ENCODE data around the gene MAMDC2.

MAMDC2 gene

DNA sequence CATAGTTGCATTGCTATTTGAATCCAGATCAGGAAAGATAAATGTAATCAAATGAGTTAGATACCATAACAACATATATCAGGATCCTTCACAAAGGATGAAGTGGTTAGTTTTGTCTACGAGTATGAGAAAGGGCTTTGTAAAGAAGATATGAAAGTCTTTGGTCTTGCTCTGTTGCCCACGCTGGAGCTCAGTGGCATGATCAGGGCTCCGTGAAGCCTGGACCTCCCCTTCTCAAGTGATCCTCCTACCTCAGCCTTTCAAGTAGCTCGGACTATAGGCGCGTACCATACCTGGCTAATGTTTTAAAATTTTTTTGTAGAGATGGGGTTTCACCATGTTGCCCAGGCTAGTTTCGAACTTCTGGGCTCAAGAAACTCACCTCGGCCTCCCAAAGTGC, 217.0 kb downstream of the MAMDC2 start:
- H3K36me3 ChIP-seq (ENCODE audit: control insufficient read depth in 1 of 2, insufficient read depth in 2 of 2, low read depth in 1 of 2, low read length in 2 of 2), result peaks cover 4 to 34% of the 10 kb centered on the region in 2 experiments
- H3K4ac ChIP-seq (ENCODE audit: low read depth in 1 of 2, low read length in 2 of 2), result no peak overlapping the region
- no peak overlapping the region for H3K14ac ChIP-seq (ENCODE audit: low read length in 2 of 2)
- peak overlapping the region; percentile 64 for H3K4me2 ChIP-seq (ENCODE audit: low read length, poor library complexity, severe bottlenecking)
- WGBS, result 95% methylated on average over 8 of the region's 8 CpGs
- peaks cover 8% of the 10 kb centered on the region for H3K79me1 ChIP-seq (replicated peaks; ENCODE audit: low read length, poor library complexity, severe bottlenecking)
- H4K8ac ChIP-seq (ENCODE audit: low read length), result no peak overlapping the region
- peaks cover 15% of the 10 kb centered on the region for H3K4me1 ChIP-seq (ENCODE audit: control insufficient read depth, insufficient read depth, low read depth, low read length)
- no peak overlapping the region for H2AK5ac ChIP-seq (ENCODE audit: low read length, severe bottlenecking)
- H2BK15ac ChIP-seq (ENCODE audit: low read depth, poor library complexity, severe bottlenecking), result no peak overlapping the region
- H2BK12ac ChIP-seq (ENCODE audit: low read length in 2 of 2), result no peak overlapping the region
- no peak overlapping the region for H4K91ac ChIP-seq (ENCODE audit: low read length)
- DNase-seq, result no peak
- no peak overlapping the region for H3K23ac ChIP-seq (ENCODE audit: low read length in 2 of 2)
- H3K27ac ChIP-seq (ENCODE audit: low read length, poor library complexity, severe bottlenecking), result no peak overlapping the region
- H2BK5ac ChIP-seq (ENCODE audit: low read depth, low read length, poor library complexity, severe bottlenecking), result no peak overlapping the region
- H2AFZ ChIP-seq (ENCODE audit: low read depth, low read length), result no peak overlapping the region
- no peaks in the 10 kb centered on the region for H3K27me3 ChIP-seq (ENCODE audit: control insufficient read depth in 1 of 2, insufficient read depth in 1 of 2, low read length in 2 of 2)
- H3K18ac ChIP-seq (ENCODE audit: low read depth in 1 of 2, low read length in 2 of 2), result no peak overlapping the region
- no peak overlapping the region for H3K9ac ChIP-seq (ENCODE audit: low read length)
- no peaks in the 10 kb centered on the region for H3K9me3 ChIP-seq (ENCODE audit: control insufficient read depth, low read length)
- H2BK120ac ChIP-seq (ENCODE audit: low read depth, low read length), result no peak overlapping the region
- H3K4me3 ChIP-seq (ENCODE audit: insufficient read depth in 1 of 2, low read depth in 1 of 2, low read length in 2 of 2), result peak overlapping the region in 1 of 2 experiments; percentile 97

DNA sequence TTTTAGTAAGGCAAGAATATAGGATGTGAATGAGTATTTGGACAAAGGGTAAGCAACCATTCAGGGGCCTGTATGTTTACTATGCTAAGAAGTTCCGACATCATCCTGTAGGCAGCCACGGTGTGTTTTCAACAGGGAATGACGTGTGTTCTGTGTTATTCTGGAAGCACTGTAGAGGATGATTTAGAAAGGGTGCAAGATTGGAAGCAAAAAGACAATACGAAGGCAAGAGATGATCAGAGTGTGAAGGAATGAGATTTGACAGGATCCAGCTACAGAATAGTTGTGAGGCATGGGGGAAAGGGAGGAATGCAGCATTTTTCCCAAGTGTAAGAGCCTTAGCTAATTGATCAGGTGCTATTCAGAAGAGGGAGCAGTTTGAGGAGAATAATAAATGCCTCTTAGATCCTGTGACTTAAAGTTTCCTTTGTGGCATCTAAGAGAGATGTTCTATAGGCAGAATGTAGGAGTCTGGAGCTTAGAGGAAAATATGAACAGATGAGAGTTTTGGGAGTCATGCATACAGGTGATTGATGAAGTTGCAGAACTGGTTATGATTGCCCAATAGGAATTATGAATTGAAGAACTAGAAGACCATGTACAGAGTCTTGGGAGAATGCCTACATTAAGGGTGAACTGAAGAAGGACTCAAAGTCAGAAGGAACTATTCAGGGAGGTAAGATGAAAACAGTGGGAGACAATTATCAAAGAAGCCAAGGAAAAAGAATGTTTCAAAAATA, 217.7 kb downstream of the MAMDC2 start:
- no peak overlapping the region for H3K4me3 ChIP-seq (ENCODE audit: insufficient read depth in 1 of 2, low read depth in 1 of 2, low read length in 2 of 2)
- H3K18ac ChIP-seq (ENCODE audit: low read depth in 1 of 2, low read length in 2 of 2), result no peak overlapping the region
- 85% methylated on average over 4 of the region's 4 CpGs for WGBS
- H3K4me2 ChIP-seq (ENCODE audit: low read length, poor library complexity, severe bottlenecking), result no peak overlapping the region
- H3K9ac ChIP-seq (ENCODE audit: low read length), result no peak overlapping the region
- H3K36me3 ChIP-seq (ENCODE audit: control insufficient read depth in 1 of 2, insufficient read depth in 2 of 2, low read depth in 1 of 2, low read length in 2 of 2), result peaks cover 4 to 41% of the 10 kb centered on the region in 2 experiments
- H2AFZ ChIP-seq (ENCODE audit: low read depth, low read length), result no peak overlapping the region
- no peak overlapping the region for H2BK5ac ChIP-seq (ENCODE audit: low read depth, low read length, poor library complexity, severe bottlenecking)
- no peak for DNase-seq
- peaks cover 8% of the 10 kb centered on the region for H3K79me1 ChIP-seq (replicated peaks; ENCODE audit: low read length, poor library complexity, severe bottlenecking)
- no peak overlapping the region for H2AK5ac ChIP-seq (ENCODE audit: low read length, severe bottlenecking)
- H3K4me1 ChIP-seq (ENCODE audit: control insufficient read depth, insufficient read depth, low read depth, low read length), result peaks cover 15% of the 10 kb centered on the region
- no peak overlapping the region for H3K4ac ChIP-seq (ENCODE audit: low read depth in 1 of 2, low read length in 2 of 2)
- H3K14ac ChIP-seq (ENCODE audit: low read length in 2 of 2), result no peak overlapping the region
- H2BK15ac ChIP-seq (ENCODE audit: low read depth, poor library complexity, severe bottlenecking), result no peak overlapping the region
- no peak overlapping the region for H2BK12ac ChIP-seq (ENCODE audit: low read length in 2 of 2)
- no peaks in the 10 kb centered on the region for H3K9me3 ChIP-seq (ENCODE audit: control insufficient read depth, low read length)
- H4K8ac ChIP-seq (ENCODE audit: low read length), result no peak overlapping the region
- no peak overlapping the region for H3K27ac ChIP-seq (ENCODE audit: low read length, poor library complexity, severe bottlenecking)
- no peaks in the 10 kb centered on the region for H3K27me3 ChIP-seq (ENCODE audit: control insufficient read depth in 1 of 2, insufficient read depth in 1 of 2, low read length in 2 of 2)
- no peak overlapping the region for H3K23ac ChIP-seq (ENCODE audit: low read length in 2 of 2)
- no peak overlapping the region for H4K91ac ChIP-seq (ENCODE audit: low read length)
- H2BK120ac ChIP-seq (ENCODE audit: low read depth, low read length), result no peak overlapping the region

DNA sequence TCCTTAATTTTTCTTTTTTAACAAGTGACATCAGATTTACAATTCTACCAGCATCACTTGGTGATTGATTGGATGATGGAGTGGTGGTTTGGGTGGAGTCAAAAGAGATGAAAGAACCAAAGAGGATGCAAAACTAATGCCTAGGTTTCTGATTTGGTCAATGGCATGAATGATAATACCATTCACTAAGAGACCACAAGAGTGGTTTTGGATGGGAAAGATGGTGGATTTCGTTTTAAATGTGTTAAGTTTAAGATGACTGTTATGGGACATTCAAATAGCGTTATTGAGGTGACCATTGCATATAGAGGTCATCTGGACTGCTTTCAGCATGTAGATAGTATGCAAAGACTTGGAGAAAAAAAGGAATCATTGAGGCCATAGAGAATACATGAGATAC, 218.7 kb downstream of the MAMDC2 start:
- H2AFZ ChIP-seq (ENCODE audit: low read depth, low read length), result no peak overlapping the region
- H3K27ac ChIP-seq (ENCODE audit: low read length, poor library complexity, severe bottlenecking), result no peak overlapping the region
- H3K36me3 ChIP-seq (ENCODE audit: control insufficient read depth in 1 of 2, insufficient read depth in 2 of 2, low read depth in 1 of 2, low read length in 2 of 2), result peaks cover 4 to 52% of the 10 kb centered on the region in 2 experiments
- 95% methylated on average over 2 of the region's 2 CpGs for WGBS
- no peak for DNase-seq
- no peak overlapping the region for H2BK12ac ChIP-seq (ENCODE audit: low read length in 2 of 2)
- peaks cover 10% of the 10 kb centered on the region for H3K4me1 ChIP-seq (ENCODE audit: control insufficient read depth, insufficient read depth, low read depth, low read length)
- H4K8ac ChIP-seq (ENCODE audit: low read length), result no peak overlapping the region
- H3K18ac ChIP-seq (ENCODE audit: low read depth in 1 of 2, low read length in 2 of 2), result no peak overlapping the region
- no peak overlapping the region for H2AK5ac ChIP-seq (ENCODE audit: low read length, severe bottlenecking)
- no peak overlapping the region for H3K4me3 ChIP-seq (ENCODE audit: insufficient read depth in 1 of 2, low read depth in 1 of 2, low read length in 2 of 2)
- no peak overlapping the region for H3K4me2 ChIP-seq (ENCODE audit: low read length, poor library complexity, severe bottlenecking)
- no peak overlapping the region for H3K14ac ChIP-seq (ENCODE audit: low read length in 2 of 2)
- peaks cover 6% of the 10 kb centered on the region for H3K79me1 ChIP-seq (replicated peaks; ENCODE audit: low read length, poor library complexity, severe bottlenecking)
- H3K9me3 ChIP-seq (ENCODE audit: control insufficient read depth, low read length), result no peaks in the 10 kb centered on the region
- no peak overlapping the region for H3K23ac ChIP-seq (ENCODE audit: low read length in 2 of 2)
- H3K4ac ChIP-seq (ENCODE audit: low read depth in 1 of 2, low read length in 2 of 2), result no peak overlapping the region
- H3K27me3 ChIP-seq (ENCODE audit: control insufficient read depth in 1 of 2, insufficient read depth in 1 of 2, low read length in 2 of 2), result no peaks in the 10 kb centered on the region
- no peak overlapping the region for H4K91ac ChIP-seq (ENCODE audit: low read length)
- no peak overlapping the region for H2BK15ac ChIP-seq (ENCODE audit: low read depth, poor library complexity, severe bottlenecking)
- H2BK120ac ChIP-seq (ENCODE audit: low read depth, low read length), result no peak overlapping the region
- H2BK5ac ChIP-seq (ENCODE audit: low read depth, low read length, poor library complexity, severe bottlenecking), result no peak overlapping the region
- H3K9ac ChIP-seq (ENCODE audit: low read length), result no peak overlapping the region

DNA sequence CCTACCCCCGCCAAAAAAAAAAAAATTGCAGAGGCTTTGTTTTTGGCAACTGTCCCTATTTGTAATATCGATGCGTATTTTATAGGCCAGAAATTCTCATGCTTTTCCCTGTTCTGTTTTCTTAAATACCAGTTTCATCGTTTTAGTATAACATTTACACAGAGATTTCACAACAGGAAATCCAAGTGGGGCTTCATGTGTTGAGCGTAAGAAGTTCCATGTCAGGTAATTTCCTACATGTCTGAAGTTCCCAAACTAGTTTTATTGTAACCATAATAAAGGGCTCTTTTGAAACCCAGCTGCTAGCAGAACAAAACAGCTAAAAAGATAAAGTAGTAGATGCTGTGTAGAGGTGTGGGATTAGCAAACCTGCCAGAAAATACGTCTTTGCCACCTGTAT, 219.3 kb downstream of the MAMDC2 start:
- Histone ChIP-seq H3K14ac (ENCODE audit: low read length in 2 of 2) (peak overlapping the region in 1 of 2 experiments; percentile 41), H3K9ac (ENCODE audit: low read length) (peak overlapping the region; percentile 61), H3K27ac (ENCODE audit: low read length, poor library complexity, severe bottlenecking) (no peak overlapping the region), H2BK15ac (ENCODE audit: low read depth, poor library complexity, severe bottlenecking) (no peak overlapping the region), H3K4me1 (ENCODE audit: control insufficient read depth, insufficient read depth, low read depth, low read length) (peaks cover 10% of the 10 kb centered on the region), H2BK12ac (ENCODE audit: low read length in 2 of 2) (no peak overlapping the region), H3K18ac (ENCODE audit: low read depth in 1 of 2, low read length in 2 of 2) (no peak overlapping the region), H3K4ac (ENCODE audit: low read depth in 1 of 2, low read length in 2 of 2) (no peak overlapping the region), H4K8ac (ENCODE audit: low read length) (no peak overlapping the region), H2BK120ac (ENCODE audit: low read depth, low read length) (no peak overlapping the region), H2AFZ (ENCODE audit: low read depth, low read length) (no peak overlapping the region), H3K23ac (ENCODE audit: low read length in 2 of 2) (no peak overlapping the region), H3K79me1 (replicated peaks; ENCODE audit: low read length, poor library complexity, severe bottlenecking) (peaks cover 4% of the 10 kb centered on the region), H2AK5ac (ENCODE audit: low read length, severe bottlenecking) (no peak overlapping the region), H4K91ac (ENCODE audit: low read length) (no peak overlapping the region), H3K36me3 (ENCODE audit: control insufficient read depth in 1 of 2, insufficient read depth in 2 of 2, low read depth in 1 of 2, low read length in 2 of 2) (peaks cover 4 to 57% of the 10 kb centered on the region in 2 experiments), H3K4me3 (ENCODE audit: insufficient read depth in 1 of 2, low read depth in 1 of 2, low read length in 2 of 2) (peak overlapping the region in 1 of 2 experiments; percentile 19), H3K27me3 (ENCODE audit: control insufficient read depth in 1 of 2, insufficient read depth in 1 of 2, low read length in 2 of 2) (no peaks in the 10 kb centered on the region), H2BK5ac (ENCODE audit: low read depth, low read length, poor library complexity, severe bottlenecking) (no peak overlapping the region), H3K4me2 (ENCODE audit: low read length, poor library complexity, severe bottlenecking) (no peak overlapping the region), H3K9me3 (ENCODE audit: control insufficient read depth, low read length) (no peaks in the 10 kb centered on the region)
- over 99% methylated on average over 5 of the region's 6 CpGs for WGBS
- DNase-seq, result no peak
